Karpas-422 (cell line): ENCODE data around the gene ARF5. TPM values are rescaled to one million over a fixed set of nuclear protein-coding genes. Genes with fewer than 3 reads are reported as not detected.
"Not testable (repeated sequence)": the region's sequence is repeated elsewhere in the genome, so short reads cannot be mapped to it uniquely, and the experiment has no call there.

ENCODE experiments used
- DNase-seq: peaks from one replicate; pipeline ENCODE4 v3.0.0-alpha.2; 2015
- H2AFZ ChIP-seq: fragments of 200-600 bp; sonication (generic); 2 replicates; pipeline ENCODE4 v1.6.1; 2014; ENCODE audit warnings: antibody characterized with exemption, low read length, mixed read lengths
- H3K27ac ChIP-seq: fragments of 200-600 bp; sonication (generic); 2 replicates; pipeline ENCODE4 v1.5.1; 2014; ENCODE audit warnings: mild to moderate bottlenecking, low read length, moderate library complexity
- H3K27me3 ChIP-seq: fragments of 200-600 bp; sonication (generic); 2 replicates; pipeline ENCODE4 v1.6.1; 2014; ENCODE audit warnings: low read length, mixed read lengths
- H3K36me3 ChIP-seq: fragments of 200-600 bp; sonication (generic); 2 replicates; pipeline ENCODE4 v1.6.1; 2014; ENCODE audit warnings: low read length, mixed read lengths; ENCODE audit not compliant: insufficient read depth
- H3K4me1 ChIP-seq: fragments of 200-600 bp; sonication (generic); 2 replicates; pipeline ENCODE4 v1.6.1; 2014; ENCODE audit warnings: mild to moderate bottlenecking, low read length, mixed read lengths
- H3K4me2 ChIP-seq: fragments of 200-600 bp; sonication (generic); 2 replicates; pipeline ENCODE4 v1.6.1; 2014; ENCODE audit warnings: low read length, low read depth, mild to moderate bottlenecking; ENCODE audit not compliant: poor library complexity, severe bottlenecking
- H3K4me3 ChIP-seq: fragments of 200-600 bp; sonication (generic); 2 replicates; pipeline ENCODE4 v1.5.1; 2014; ENCODE audit warnings: mild to moderate bottlenecking, antibody characterized with exemption, low read length, mixed read lengths
- H3K79me2 ChIP-seq: fragments of 200-600 bp; sonication (generic); 2 replicates; pipeline ENCODE4 v1.6.1; 2014; ENCODE audit warnings: mild to moderate bottlenecking, low read length, mixed read lengths
- H3K9ac ChIP-seq: fragments of 200-600 bp; sonication (generic); 2 replicates; pipeline ENCODE4 v1.6.0; 2014; ENCODE audit warnings: low read length
- H3K9me2 ChIP-seq: fragments of 200-600 bp; sonication (generic), shearing (Covaris generic); replicated peaks from 2 replicates; pipeline ENCODE4 v1.6.0; 2014; ENCODE audit warnings: mild to moderate bottlenecking, low read length, moderate library complexity; ENCODE audit not compliant: insufficient read depth
- H3K9me3 ChIP-seq: fragments of 300-700, 200-600 bp; sonication (generic); 2 replicates; pipeline ENCODE4 v1.6.1; 2014; ENCODE audit warnings: low read length, mixed read lengths
- H4K20me1 ChIP-seq: fragments of 200-600 bp; sonication (generic); 2 replicates; pipeline ENCODE4 v1.6.1; 2014; ENCODE audit warnings: mild to moderate bottlenecking, antibody characterized with exemption, low read length, low read depth; ENCODE audit not compliant: insufficient read depth
- total RNA-seq: library from RNA; depleted of rRNA; stranded (reverse); fragments of >200 nt; shearing (Covaris generic); gene quantifications from 2 replicates; pipeline ENCODE4 v1.2.3, GENCODE V29; 2014; ENCODE audit warnings: low replicate concordance; rRNA removed

The ARF5 gene
- total RNA-seq: 110 and 197 TPM in 2 replicates

DNA sequence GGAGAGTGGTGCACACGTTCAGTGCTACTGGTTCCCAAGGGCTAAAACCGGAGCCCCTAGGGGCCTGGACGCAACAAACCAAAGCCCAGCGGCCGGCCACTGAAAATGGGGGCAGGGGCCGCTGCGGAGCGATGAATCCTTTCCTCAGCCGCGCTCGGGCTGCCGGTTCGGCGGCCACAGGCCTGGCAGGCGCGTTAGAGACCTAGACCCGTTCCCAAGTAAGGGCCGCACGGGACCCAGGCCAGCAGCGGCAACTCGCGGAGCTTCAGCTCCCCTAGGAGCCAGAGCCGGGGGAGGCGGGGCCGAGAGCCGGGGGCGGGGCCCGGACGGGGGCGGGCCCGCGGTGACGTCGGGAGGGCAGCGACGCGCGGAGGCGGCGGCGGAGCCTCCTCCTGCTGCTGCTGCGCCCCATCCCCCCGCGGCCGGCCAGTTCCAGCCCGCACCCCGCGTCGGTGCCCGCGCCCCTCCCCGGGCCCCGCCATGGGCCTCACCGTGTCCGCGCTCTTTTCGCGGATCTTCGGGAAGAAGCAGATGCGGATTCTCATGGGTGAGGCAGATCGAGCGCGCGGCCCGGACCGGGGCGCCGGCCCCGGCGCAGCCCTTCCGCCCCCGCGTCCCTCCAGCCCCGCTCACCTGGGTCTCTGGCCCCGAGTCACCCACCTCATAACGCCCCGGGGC, at the start of gene ARF5:
ARF5 (plus strand) TSS at position 393 of the 678 bp plus-strand sequence; CDS start at position 481, 88 bp downstream.
- no peaks in the 10 kb centered on the region for H3K9me3 ChIP-seq
- peaks cover 8% of the 10 kb centered on the region for H3K36me3 ChIP-seq
- peak within 1 kb of the TSS; percentile 95 for H3K9ac ChIP-seq
- H3K27ac ChIP-seq: no peak within 1 kb of the TSS
- peaks cover 21% of the 10 kb centered on the region for H4K20me1 ChIP-seq
- H3K9me2 ChIP-seq: no peaks in the 10 kb centered on the region
- H3K4me1 ChIP-seq: peaks cover 38% of the 10 kb centered on the region
- DNase-seq: peak; percentile 95
- H3K4me2 ChIP-seq: peak within 1 kb of the TSS; percentile 98
- peaks cover 40% of the 10 kb centered on the region for H3K79me2 ChIP-seq
- H2AFZ ChIP-seq: peak within 1 kb of the TSS; percentile 92
- H3K4me3 ChIP-seq: peak within 1 kb of the TSS; percentile 82
- no peaks in the 10 kb centered on the region for H3K27me3 ChIP-seq

DNA sequence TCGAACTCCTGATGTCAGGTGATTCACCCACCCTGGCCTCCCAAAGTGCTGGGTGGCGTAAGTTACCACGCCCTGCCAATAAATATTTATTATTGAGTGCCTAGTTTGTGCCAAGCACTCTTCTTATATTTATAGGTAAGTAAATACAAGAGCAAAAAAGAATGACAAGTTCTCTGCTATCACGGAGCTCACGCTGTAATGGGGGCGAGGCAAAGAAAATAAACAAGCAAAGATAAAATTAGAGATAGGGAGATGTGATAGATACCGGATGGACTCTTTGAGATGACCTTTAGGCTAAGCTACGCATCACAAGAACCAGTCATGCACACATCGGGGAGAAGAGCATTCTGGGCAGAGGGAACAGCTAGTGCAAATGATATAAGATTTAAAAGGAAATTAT, 49.1 kb upstream of the ARF5 start:
- Histone ChIP-seq H3K4me2 (no peak overlapping the region), H3K9ac (no peak overlapping the region), H3K9me2 (no peaks in the 10 kb centered on the region), H3K27me3 (no peaks in the 10 kb centered on the region), H3K9me3 (no peaks in the 10 kb centered on the region), H3K27ac (no peak overlapping the region), H3K36me3 (no peaks in the 10 kb centered on the region), H3K4me1 (no peaks in the 10 kb centered on the region), H4K20me1 (no peaks in the 10 kb centered on the region), H2AFZ (no peak overlapping the region), H3K79me2 (no peaks in the 10 kb centered on the region), H3K4me3 (no peak overlapping the region)
- DNase-seq: no peak

GRCh38 chr7:127540461-127540860, 47.8 kb upstream of the ARF5 start:
- not testable (repeated sequence) for H4K20me1 ChIP-seq, H3K4me1 ChIP-seq, DNase-seq, H3K4me2 ChIP-seq, H3K27me3 ChIP-seq, H3K9me3 ChIP-seq, H3K9ac ChIP-seq, H3K9me2 ChIP-seq, H3K36me3 ChIP-seq, H3K79me2 ChIP-seq, H3K4me3 ChIP-seq, H2AFZ ChIP-seq, H3K27ac ChIP-seq

- H3K79me2 ChIP-seq: no peaks in the 10 kb centered on the region
- H3K27ac ChIP-seq: no peak overlapping the region
- no peak for DNase-seq
- H3K9me3 ChIP-seq: no peaks in the 10 kb centered on the region
- no peak overlapping the region for H3K4me2 ChIP-seq
- H3K9ac ChIP-seq: no peak overlapping the region
- H3K9me2 ChIP-seq: no peaks in the 10 kb centered on the region
- no peaks in the 10 kb centered on the region for H3K4me1 ChIP-seq
- H3K4me3 ChIP-seq: no peak overlapping the region
- no peaks in the 10 kb centered on the region for H3K36me3 ChIP-seq
- no peaks in the 10 kb centered on the region for H3K27me3 ChIP-seq
- no peaks in the 10 kb centered on the region for H4K20me1 ChIP-seq
- no peak overlapping the region for H2AFZ ChIP-seq
Measured at GRCh38 chr7:127541548-127541947, 46.7 kb upstream of the ARF5 start.

- H3K4me1 ChIP-seq: no peaks in the 10 kb centered on the region
- no peaks in the 10 kb centered on the region for H3K9me2 ChIP-seq
- H3K9me3 ChIP-seq: no peaks in the 10 kb centered on the region
- no peak overlapping the region for H3K4me3 ChIP-seq
- H3K36me3 ChIP-seq: no peaks in the 10 kb centered on the region
- no peaks in the 10 kb centered on the region for H4K20me1 ChIP-seq
- no peak overlapping the region for H2AFZ ChIP-seq
- H3K79me2 ChIP-seq: no peaks in the 10 kb centered on the region
- no peaks in the 10 kb centered on the region for H3K27me3 ChIP-seq
- H3K9ac ChIP-seq: no peak overlapping the region
- no peak overlapping the region for H3K4me2 ChIP-seq
- no peak for DNase-seq
- no peak overlapping the region for H3K27ac ChIP-seq
Measured at GRCh38 chr7:127546313-127546712, 41.9 kb upstream of the ARF5 start.

- no peak overlapping the region for H3K4me2 ChIP-seq
- no peaks in the 10 kb centered on the region; the same call in 1 of the 2 replicates for H3K9me2 ChIP-seq
- no peaks in the 10 kb centered on the region for H3K4me1 ChIP-seq
- no peak overlapping the region for H3K9ac ChIP-seq
- no peaks in the 10 kb centered on the region for H3K9me3 ChIP-seq
- no peak overlapping the region for H3K4me3 ChIP-seq
- H3K36me3 ChIP-seq: no peaks in the 10 kb centered on the region
- no peak overlapping the region for H3K27ac ChIP-seq
- H3K79me2 ChIP-seq: no peaks in the 10 kb centered on the region
- H4K20me1 ChIP-seq: no peaks in the 10 kb centered on the region
- H3K27me3 ChIP-seq: no peaks in the 10 kb centered on the region
- H2AFZ ChIP-seq: no peak overlapping the region
- no peak for DNase-seq
Measured at GRCh38 chr7:127550247-127550646, 38.0 kb upstream of the ARF5 start.

- no peak overlapping the region for H2AFZ ChIP-seq
- DNase-seq: no peak
- H3K27ac ChIP-seq: no peak overlapping the region
- no peaks in the 10 kb centered on the region for H3K27me3 ChIP-seq
- no peak overlapping the region for H3K4me3 ChIP-seq
- H3K9ac ChIP-seq: no peak overlapping the region
- no peaks in the 10 kb centered on the region for H3K36me3 ChIP-seq
- no peak overlapping the region for H3K4me2 ChIP-seq
- H3K4me1 ChIP-seq: no peaks in the 10 kb centered on the region
- no peaks in the 10 kb centered on the region; the same call in 1 of the 2 replicates for H3K9me2 ChIP-seq
- no peaks in the 10 kb centered on the region for H3K9me3 ChIP-seq
- no peaks in the 10 kb centered on the region for H3K79me2 ChIP-seq
- no peaks in the 10 kb centered on the region for H4K20me1 ChIP-seq
Measured at GRCh38 chr7:127551941-127552340, 36.3 kb upstream of the ARF5 start.

- DNase-seq: no peak
- H3K4me3 ChIP-seq: no peak overlapping the region
- no peak overlapping the region for H3K4me2 ChIP-seq
- H3K9me2 ChIP-seq: no peaks in the 10 kb centered on the region; the same call in 1 of the 2 replicates
- H3K27me3 ChIP-seq: no peaks in the 10 kb centered on the region
- H3K27ac ChIP-seq: no peak overlapping the region
- H3K79me2 ChIP-seq: no peaks in the 10 kb centered on the region
- no peaks in the 10 kb centered on the region for H4K20me1 ChIP-seq
- H3K9me3 ChIP-seq: no peaks in the 10 kb centered on the region
- H3K4me1 ChIP-seq: no peaks in the 10 kb centered on the region
- H3K36me3 ChIP-seq: no peaks in the 10 kb centered on the region
- no peak overlapping the region for H2AFZ ChIP-seq
- H3K9ac ChIP-seq: no peak overlapping the region
Measured at GRCh38 chr7:127556404-127556803, 31.8 kb upstream of the ARF5 start.
